ENCODE results near the gene MATN1. TPM values are rescaled to one million over a fixed set of nuclear protein-coding genes. Genes with fewer than 3 reads are reported as not detected.

MATN1 gene
- polyA plus RNA-seq, 1 donor from 2014 or later: 0.22 TPM

DNA sequence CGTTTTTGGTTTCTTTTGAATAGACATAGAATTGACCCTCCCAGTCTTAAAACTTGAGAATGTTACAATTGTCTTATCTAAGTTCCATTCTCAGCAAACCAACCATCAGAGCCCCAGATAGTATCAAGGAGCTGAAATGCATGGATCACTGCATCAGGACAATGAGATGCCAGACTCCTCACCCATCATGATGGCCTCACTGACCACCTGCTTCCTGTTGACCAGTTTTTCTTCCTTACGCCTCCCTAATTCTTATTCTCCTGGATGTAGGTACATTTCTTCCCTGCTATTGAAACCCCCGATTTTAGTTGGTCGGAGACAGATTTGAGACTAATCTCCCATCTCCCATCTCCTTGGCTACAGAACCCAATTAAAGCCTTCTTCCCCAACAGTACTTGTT is 17.7 kb downstream of the MATN1 start:
- H3K27me3 ChIP-seq (ENCODE audit: insufficient read depth, low read depth, low read length): no peaks in the 10 kb centered on the region
- H3K9ac ChIP-seq (ENCODE audit: low read length): no peak overlapping the region
- H3K4me3 ChIP-seq (ENCODE audit: low read length): no peak overlapping the region
- no peak overlapping the region for H3K27ac ChIP-seq (ENCODE audit: low read length)
- TF ChIP-seq TAF1 (IDR thresholded peaks at IDR 0.05; ENCODE audit: low read depth) (no peak), SMC3 (conservative IDR thresholded peaks at IDR 0.05; ENCODE audit: poor library complexity) (no peak), POLR2AphosphoS5 (IDR thresholded peaks at IDR 0.05) (no peak), EP300 (conservative IDR thresholded peaks at IDR 0.05; ENCODE audit: poor library complexity, severe bottlenecking) (no peak), EZH2 (IDR thresholded peaks at IDR 0.05; ENCODE audit: borderline replicate concordance, insufficient read depth, low read length, poor library complexity, severe bottlenecking) (no peak), MXI1 (conservative IDR thresholded peaks at IDR 0.05; ENCODE audit: poor library complexity, severe bottlenecking) (no peak), RAD21 (conservative IDR thresholded peaks at IDR 0.05) (no peak)
- TF ChIP-seq, protein P1, sequence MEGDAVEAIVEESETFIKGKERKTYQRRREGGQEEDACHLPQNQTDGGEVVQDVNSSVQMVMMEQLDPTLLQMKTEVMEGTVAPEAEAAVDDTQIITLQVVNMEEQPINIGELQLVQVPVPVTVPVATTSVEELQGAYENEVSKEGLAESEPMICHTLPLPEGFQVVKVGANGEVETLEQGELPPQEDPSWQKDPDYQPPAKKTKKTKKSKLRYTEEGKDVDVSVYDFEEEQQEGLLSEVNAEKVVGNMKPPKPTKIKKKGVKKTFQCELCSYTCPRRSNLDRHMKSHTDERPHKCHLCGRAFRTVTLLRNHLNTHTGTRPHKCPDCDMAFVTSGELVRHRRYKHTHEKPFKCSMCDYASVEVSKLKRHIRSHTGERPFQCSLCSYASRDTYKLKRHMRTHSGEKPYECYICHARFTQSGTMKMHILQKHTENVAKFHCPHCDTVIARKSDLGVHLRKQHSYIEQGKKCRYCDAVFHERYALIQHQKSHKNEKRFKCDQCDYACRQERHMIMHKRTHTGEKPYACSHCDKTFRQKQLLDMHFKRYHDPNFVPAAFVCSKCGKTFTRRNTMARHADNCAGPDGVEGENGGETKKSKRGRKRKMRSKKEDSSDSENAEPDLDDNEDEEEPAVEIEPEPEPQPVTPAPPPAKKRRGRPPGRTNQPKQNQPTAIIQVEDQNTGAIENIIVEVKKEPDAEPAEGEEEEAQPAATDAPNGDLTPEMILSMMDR (IDR thresholded peaks at IDR 0.05; ENCODE audit: poor library complexity, severe bottlenecking): no peak
- TF ChIP-seq, protein P2, sequence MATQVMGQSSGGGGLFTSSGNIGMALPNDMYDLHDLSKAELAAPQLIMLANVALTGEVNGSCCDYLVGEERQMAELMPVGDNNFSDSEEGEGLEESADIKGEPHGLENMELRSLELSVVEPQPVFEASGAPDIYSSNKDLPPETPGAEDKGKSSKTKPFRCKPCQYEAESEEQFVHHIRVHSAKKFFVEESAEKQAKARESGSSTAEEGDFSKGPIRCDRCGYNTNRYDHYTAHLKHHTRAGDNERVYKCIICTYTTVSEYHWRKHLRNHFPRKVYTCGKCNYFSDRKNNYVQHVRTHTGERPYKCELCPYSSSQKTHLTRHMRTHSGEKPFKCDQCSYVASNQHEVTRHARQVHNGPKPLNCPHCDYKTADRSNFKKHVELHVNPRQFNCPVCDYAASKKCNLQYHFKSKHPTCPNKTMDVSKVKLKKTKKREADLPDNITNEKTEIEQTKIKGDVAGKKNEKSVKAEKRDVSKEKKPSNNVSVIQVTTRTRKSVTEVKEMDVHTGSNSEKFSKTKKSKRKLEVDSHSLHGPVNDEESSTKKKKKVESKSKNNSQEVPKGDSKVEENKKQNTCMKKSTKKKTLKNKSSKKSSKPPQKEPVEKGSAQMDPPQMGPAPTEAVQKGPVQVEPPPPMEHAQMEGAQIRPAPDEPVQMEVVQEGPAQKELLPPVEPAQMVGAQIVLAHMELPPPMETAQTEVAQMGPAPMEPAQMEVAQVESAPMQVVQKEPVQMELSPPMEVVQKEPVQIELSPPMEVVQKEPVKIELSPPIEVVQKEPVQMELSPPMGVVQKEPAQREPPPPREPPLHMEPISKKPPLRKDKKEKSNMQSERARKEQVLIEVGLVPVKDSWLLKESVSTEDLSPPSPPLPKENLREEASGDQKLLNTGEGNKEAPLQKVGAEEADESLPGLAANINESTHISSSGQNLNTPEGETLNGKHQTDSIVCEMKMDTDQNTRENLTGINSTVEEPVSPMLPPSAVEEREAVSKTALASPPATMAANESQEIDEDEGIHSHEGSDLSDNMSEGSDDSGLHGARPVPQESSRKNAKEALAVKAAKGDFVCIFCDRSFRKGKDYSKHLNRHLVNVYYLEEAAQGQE (IDR thresholded peaks at IDR 0.05; ENCODE audit: borderline replicate concordance): no peak
- no peak overlapping the region for H3K4me2 ChIP-seq (ENCODE audit: low read length)
- H3K36me3 ChIP-seq (ENCODE audit: insufficient read depth, low read length): no peaks in the 10 kb centered on the region
- no peaks in the 10 kb centered on the region for H3F3A ChIP-seq (ENCODE audit: insufficient read depth, low read length, poor library complexity, severe bottlenecking)
- H3K9me3 ChIP-seq (ENCODE audit: low read length): no peaks in the 10 kb centered on the region
- no peaks in the 10 kb centered on the region for H3K9me2 ChIP-seq (ENCODE audit: insufficient read depth, low read length)
- no peaks in the 10 kb centered on the region for H3K79me2 ChIP-seq (replicated peaks; ENCODE audit: insufficient read depth, low read length)
- no peak overlapping the region for H2AFZ ChIP-seq (ENCODE audit: low read depth, low read length)
- no peaks in the 10 kb centered on the region for H4K20me1 ChIP-seq (ENCODE audit: insufficient read depth)

DNA sequence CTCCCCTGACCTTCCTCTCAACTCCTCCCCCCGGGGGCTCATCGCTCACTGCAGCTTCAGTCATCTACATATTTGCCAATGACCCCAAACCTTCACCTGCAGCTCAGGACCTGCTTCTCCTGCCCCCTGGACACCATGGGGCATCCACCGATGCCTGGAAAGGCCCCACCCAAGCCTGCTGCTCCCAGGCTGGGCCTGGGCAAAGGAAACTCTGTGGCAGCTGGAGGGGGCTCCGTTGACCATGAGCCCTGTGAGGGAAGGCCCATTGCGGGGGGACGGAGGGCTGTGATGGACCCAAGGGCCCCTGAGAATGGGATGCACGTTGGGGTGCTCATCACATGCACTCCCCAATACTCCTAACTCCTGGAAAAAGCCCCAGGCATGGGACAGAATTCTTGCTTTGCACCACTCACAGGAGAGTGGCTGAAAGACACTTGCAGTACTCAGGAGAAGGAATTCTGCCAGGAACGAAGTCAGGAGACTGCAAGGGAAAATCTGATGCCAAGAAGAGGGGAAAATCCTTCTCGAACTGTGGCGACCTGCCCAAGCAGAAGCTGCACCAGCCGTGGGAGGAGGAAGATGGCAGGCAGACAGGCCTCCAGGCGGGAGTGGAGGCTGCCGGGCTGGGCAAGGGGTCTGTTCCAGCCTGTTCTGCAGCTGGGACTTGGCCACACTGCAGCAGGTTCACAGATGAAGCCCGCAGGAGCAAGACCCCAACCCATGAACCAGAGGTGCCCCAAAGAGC is 18.4 kb downstream of the MATN1 start:
- H3K4me3 ChIP-seq (ENCODE audit: low read length): no peak overlapping the region
- H3K9ac ChIP-seq (ENCODE audit: low read length): no peak overlapping the region
- no peaks in the 10 kb centered on the region for H3K27me3 ChIP-seq (ENCODE audit: insufficient read depth, low read depth, low read length)
- H3K4me2 ChIP-seq (ENCODE audit: low read length): no peak overlapping the region
- no peaks in the 10 kb centered on the region for H3F3A ChIP-seq (ENCODE audit: insufficient read depth, low read length, poor library complexity, severe bottlenecking)
- no peaks in the 10 kb centered on the region for H3K36me3 ChIP-seq (ENCODE audit: insufficient read depth, low read length)
- H2AFZ ChIP-seq (ENCODE audit: low read depth, low read length): no peak overlapping the region
- H3K79me2 ChIP-seq (replicated peaks; ENCODE audit: insufficient read depth, low read length): no peaks in the 10 kb centered on the region
- H4K20me1 ChIP-seq (ENCODE audit: insufficient read depth): no peaks in the 10 kb centered on the region
- no peaks in the 10 kb centered on the region for H3K9me3 ChIP-seq (ENCODE audit: low read length)
- H3K27ac ChIP-seq (ENCODE audit: low read length): no peak overlapping the region
- no peaks in the 10 kb centered on the region for H3K9me2 ChIP-seq (ENCODE audit: insufficient read depth, low read length)
- TF ChIP-seq RAD21 (conservative IDR thresholded peaks at IDR 0.05): no peak
- TF ChIP-seq, protein P2 (IDR thresholded peaks at IDR 0.05; ENCODE audit: borderline replicate concordance): no peak
- TF ChIP-seq POLR2AphosphoS5 (IDR thresholded peaks at IDR 0.05): no peak
- TF ChIP-seq TAF1 (IDR thresholded peaks at IDR 0.05; ENCODE audit: low read depth): no peak

Data from neural cell (in vitro differentiated cells).